Transverse colon (tissue), 4 donors: ENCODE measurements around the gene MAGEB4. TPM values are rescaled to one million over a fixed set of nuclear protein-coding genes. Genes with fewer than 3 reads are reported as not detected.

Experiments used
- DNase-seq: peaks from one replicate; pipeline ENCODE4 v3.0.0-alpha.2; 2019
- H3K27ac ChIP-seq, 4 donors: fragments of 200-600 bp; sonication (generic); 2 replicates each; pipeline ENCODE4 v1.5.1; 2016 to 2018; ENCODE audit warnings: inconsistent platforms in 4 of 4
- H3K27me3 ChIP-seq: fragments of 200-600 bp; sonication (generic); 2 replicates; pipeline ENCODE4 v1.5.1; 2017; ENCODE audit warnings: inconsistent platforms
- H3K36me3 ChIP-seq, 4 donors: fragments of 200-600 bp; sonication (generic); 2 replicates each; pipeline ENCODE4 v1.5.1; 2017 to 2019; ENCODE audit warnings: inconsistent platforms in 4 of 4
- H3K4me1 ChIP-seq, 4 donors: fragments of 200-600 bp; sonication (generic); 2 replicates each; pipeline ENCODE4 v1.5.1; 2017 to 2020; ENCODE audit warnings: inconsistent platforms in 4 of 4
- H3K4me3 ChIP-seq, 4 donors: fragments of 200-600 bp; sonication (generic); 1 replicate in 1 of 4; 2 replicates in 3 of 4; pipeline versions ENCODE4 v1.5.1 to v1.6.1; 2017 to 2019; ENCODE audit warnings: inconsistent platforms in 4 of 4
- H3K9me3 ChIP-seq, 2 donors: fragments of 200-600 bp; sonication (generic); 2 replicates each; pipeline ENCODE4 v1.5.1; 2017 to 2019; ENCODE audit warnings: inconsistent platforms in 2 of 2
- EP300 ChIP-seq: sonication (generic); formaldehyde crosslinking; IDR thresholded peaks from one replicate; pipeline ENCODE4 v1.6.1; 2017; ENCODE audit warnings: antibody characterized with exemption, low read depth
- POLR2A ChIP-seq: fragments of 450-650 bp; IDR thresholded peaks from one replicate; pipeline ENCODE4 v1.6.1; 2016; ENCODE audit warnings: antibody characterized with exemption, mild to moderate bottlenecking, moderate library complexity
- POLR2AphosphoS5 ChIP-seq, 3 donors: sonication (generic); formaldehyde crosslinking; IDR thresholded peaks; one replicate each; pipeline ENCODE4 v1.6.1; 2016; ENCODE audit warnings: antibody characterized with exemption in 3 of 3
- WGBS, 2 donors: methylation state at CpG; one replicate each; pipeline ENCODE4 v1.1.5; 2018; ENCODE audit warnings: low coverage in 1 of 2; 5-methylcytosine and 5-hydroxymethylcytosine counted together
- in situ Hi-C, 4 donors: fragments of 200-750 bp; cut with MboI; loops; one replicate each; pipeline versions ENCODE4 v1.15.0 to v1.15.1; 2017; ENCODE audit warnings: low sequenced_read_pairs in 3 of 4, low pct_ligation_motif_present in 1 of 4, low pct_unique_long_range_greater_than_20kb in 1 of 4
- intact Hi-C: fragments of 100-400 bp; cut with DNase I; formaldehyde crosslinking; loops from one replicate; pipeline ENCODE4 v1.15.1; 2023; ENCODE audit warnings: low total_unique reads
- total RNA-seq, 4 donors: library from RNA; depleted of rRNA; stranded (reverse); fragments of >200 nt; gene quantifications; one replicate each; pipeline ENCODE4 v1.1.0, GENCODE V29; 2016
- TF ChIP-seq, protein P1 (sequence below), 5 experiments: fragments of 200-600 bp in 3 of 5; fragments of 450-650 bp in 2 of 5; sonication (generic) in 3 of 5; IDR thresholded peaks; 1 replicate in 2 of 5; 2 replicates in 3 of 5; pipeline ENCODE4 v1.5.1; 2016 to 2017; ENCODE audit warnings: antibody characterized with exemption in 5 of 5, inconsistent platforms in 3 of 5, mild to moderate bottlenecking in 2 of 5, moderate library complexity in 1 of 5

Gene MAGEB4
- total RNA-seq, 4 donors from 2014 or later: not detected

DNA sequence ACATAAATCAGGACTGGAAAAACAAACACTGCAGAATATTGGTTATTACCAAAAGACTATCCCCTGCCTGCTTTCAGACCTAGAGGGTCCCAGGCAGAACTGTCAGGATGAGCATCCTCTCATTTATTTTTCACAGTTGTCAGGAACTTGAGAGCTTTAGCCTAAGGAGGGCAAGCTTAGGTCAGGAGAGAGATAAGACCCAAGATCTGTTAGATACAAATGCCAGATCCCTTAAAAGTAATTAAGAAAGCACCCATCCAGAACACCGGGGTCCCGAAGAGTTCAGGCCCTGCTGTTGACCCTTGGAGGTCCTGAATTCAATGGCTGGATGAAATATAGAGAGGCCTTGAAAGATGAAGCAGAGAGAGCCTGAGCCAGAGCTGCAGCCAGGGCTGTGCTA, 17.3 kb upstream of the MAGEB4 start:
- no peak for TF ChIP-seq POLR2AphosphoS5 (IDR thresholded peaks at IDR 0.05)
- TF ChIP-seq POLR2A: no peak
- 55% methylated on average over 2 of the region's 2 CpGs; no CpG with 5 or more reads in 1 of the 2 donors for WGBS, 2 donors
- in situ Hi-C loops: no loop called here
- Histone ChIP-seq H3K4me3 (no peak overlapping the region), H3K4me1 (no peaks in the 10 kb centered on the region), H3K9me3 (no peaks in the 10 kb centered on the region), H3K36me3 (no peaks in the 10 kb centered on the region), H3K27me3 (no peaks in the 10 kb centered on the region), H3K27ac (no peak overlapping the region)
- DNase-seq: no peak
- intact Hi-C loops: no loop called here

DNA sequence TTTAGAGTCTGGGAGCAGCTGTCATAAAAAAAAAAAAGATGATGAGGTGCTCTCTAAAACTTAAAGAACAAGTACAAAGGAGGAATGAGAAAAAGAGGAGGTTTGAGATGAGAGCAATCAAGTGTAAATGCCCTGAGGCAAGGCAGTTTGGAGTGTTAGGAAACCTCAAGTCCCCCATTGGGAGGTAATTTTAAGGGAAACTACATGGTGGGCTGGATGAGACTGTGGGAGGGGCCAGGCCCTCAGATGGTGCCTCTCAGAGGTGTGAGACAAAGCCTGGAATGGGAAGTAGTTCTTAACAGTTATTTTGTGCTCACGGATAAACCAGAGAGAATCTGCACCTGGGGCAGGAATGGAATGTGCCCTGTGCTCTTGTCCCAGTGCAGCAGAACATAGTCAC, 13.3 kb upstream of the MAGEB4 start:
- 71% methylated on average over 1 of the region's 1 CpG; no CpG with 5 or more reads in 1 of the 2 donors for WGBS, 2 donors
- Histone ChIP-seq H3K36me3 (no peaks in the 10 kb centered on the region), H3K27ac (no peak overlapping the region), H3K27me3 (no peaks in the 10 kb centered on the region), H3K9me3 (no peaks in the 10 kb centered on the region), H3K4me3 (no peak overlapping the region), H3K4me1 (no peaks in the 10 kb centered on the region)
- no peak for TF ChIP-seq POLR2AphosphoS5 (IDR thresholded peaks at IDR 0.05)
- TF ChIP-seq POLR2A: no peak
- TF ChIP-seq, protein P1, sequence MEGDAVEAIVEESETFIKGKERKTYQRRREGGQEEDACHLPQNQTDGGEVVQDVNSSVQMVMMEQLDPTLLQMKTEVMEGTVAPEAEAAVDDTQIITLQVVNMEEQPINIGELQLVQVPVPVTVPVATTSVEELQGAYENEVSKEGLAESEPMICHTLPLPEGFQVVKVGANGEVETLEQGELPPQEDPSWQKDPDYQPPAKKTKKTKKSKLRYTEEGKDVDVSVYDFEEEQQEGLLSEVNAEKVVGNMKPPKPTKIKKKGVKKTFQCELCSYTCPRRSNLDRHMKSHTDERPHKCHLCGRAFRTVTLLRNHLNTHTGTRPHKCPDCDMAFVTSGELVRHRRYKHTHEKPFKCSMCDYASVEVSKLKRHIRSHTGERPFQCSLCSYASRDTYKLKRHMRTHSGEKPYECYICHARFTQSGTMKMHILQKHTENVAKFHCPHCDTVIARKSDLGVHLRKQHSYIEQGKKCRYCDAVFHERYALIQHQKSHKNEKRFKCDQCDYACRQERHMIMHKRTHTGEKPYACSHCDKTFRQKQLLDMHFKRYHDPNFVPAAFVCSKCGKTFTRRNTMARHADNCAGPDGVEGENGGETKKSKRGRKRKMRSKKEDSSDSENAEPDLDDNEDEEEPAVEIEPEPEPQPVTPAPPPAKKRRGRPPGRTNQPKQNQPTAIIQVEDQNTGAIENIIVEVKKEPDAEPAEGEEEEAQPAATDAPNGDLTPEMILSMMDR (IDR thresholded peaks at IDR 0.05): no peak
- TF ChIP-seq EP300: no peak
- DNase-seq: no peak
- in situ Hi-C loops: loop anchor here in 1 of 4 donors (25.0 kb wide), 1 partner anchor 109 kb away; no protein-coding TSS in a partner anchor
- intact Hi-C loops: no loop called here

DNA sequence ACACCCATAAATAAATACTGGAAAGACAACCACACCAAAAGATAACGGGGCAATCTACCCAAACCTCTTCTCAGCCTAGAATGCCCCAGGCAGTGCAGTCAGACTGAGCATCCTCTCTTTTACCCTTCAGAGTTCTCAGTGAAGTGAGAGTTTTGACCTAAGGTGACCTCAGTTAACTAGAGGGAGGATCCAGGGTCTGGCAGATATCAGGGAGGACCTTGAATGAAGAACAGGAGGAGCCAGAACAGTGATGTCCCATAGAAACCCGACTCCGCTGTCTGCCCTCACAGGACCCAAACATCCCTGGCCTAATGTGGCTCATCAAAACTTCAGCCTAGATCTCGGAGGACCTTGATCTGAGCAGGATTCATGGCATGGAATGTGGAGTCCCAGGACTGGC, 11.4 kb upstream of the MAGEB4 start, which contains the start of gene MAGEB3:
Gene MAGEB3, plus strand, starts transcription at position 263 of the 400 bp plus-strand sequence. CDS start 5,268 bp downstream, outside the sequence.
- no peak within 1 kb of the TSS for H3K27ac ChIP-seq
- intact Hi-C loops: loop anchor here (5.0 kb wide), 1 partner anchor 588 kb away; no protein-coding TSS in a partner anchor
- in situ Hi-C loops: loop anchor here in 1 of 4 donors (25.0 kb wide), 1 partner anchor 107 kb away; no protein-coding TSS in a partner anchor
- H3K9me3 ChIP-seq: no peaks in the 10 kb centered on the region
- H3K4me1 ChIP-seq: no peaks in the 10 kb centered on the region
- H3K27me3 ChIP-seq: no peaks in the 10 kb centered on the region
- 62 to 68% methylated on average over 3 to 4 of the region's 4 CpGs for WGBS, 2 donors
- no peak for TF ChIP-seq EP300
- H3K4me3 ChIP-seq: no peak within 1 kb of the TSS
- DNase-seq: no peak
- no peaks in the 10 kb centered on the region for H3K36me3 ChIP-seq

DNA sequence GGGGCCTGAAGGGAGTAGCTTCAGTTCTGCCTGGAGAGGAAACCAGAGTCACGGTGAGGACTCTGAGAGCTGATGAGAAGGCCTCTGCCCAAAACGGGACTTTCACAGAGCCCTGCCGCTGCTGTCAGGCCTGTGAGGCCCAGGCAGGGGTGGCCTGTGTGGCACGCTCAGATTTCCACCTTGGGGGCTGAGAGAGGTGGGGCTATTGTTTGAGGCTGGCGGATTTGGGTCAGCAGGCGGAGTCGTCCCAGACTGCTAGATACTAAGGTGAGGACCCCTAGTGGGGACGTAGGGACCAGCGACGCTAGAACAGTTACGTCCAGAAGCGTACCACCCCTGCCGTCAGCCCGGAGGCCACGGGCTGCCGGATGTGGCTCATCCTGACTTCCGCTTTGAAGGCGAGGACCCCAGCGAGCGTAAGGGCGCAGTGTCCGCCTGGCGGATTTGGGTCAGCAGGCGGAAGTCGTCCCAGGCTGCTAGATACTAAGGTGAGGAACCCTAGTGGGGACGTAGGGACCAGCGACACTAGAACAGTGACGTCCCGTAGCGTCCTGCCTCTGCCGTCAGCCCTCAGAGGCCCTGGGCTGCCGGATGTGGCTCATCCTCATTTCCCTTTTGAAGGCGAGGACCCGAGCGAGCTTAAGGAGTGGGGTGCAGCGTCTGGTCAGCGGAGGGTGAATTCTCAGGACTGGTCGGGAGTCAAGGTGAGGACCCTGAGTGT, 5.1 kb downstream of the MAGEB4 start, which contains the start of gene MAGEB1:
Gene MAGEB1, plus strand, starts transcription at position 378 of the 721 bp plus-strand sequence. CDS start 3,348 bp downstream, outside the sequence.
- no peaks in the 10 kb centered on the region for H3K4me1 ChIP-seq
- TF ChIP-seq POLR2A: no peak
- H3K4me3 ChIP-seq: no peak within 1 kb of the TSS
- H3K36me3 ChIP-seq: no peaks in the 10 kb centered on the region
- DNase-seq: no peak
- intact Hi-C loops: no loop called here
- 92% methylated on average over 33 of the region's 38 CpGs; no CpG with 5 or more reads in 1 of the 2 donors for WGBS, 2 donors
- in situ Hi-C loops: loop anchor here in 1 of 4 donors (25.0 kb wide), 1 partner anchor 90 kb away; no protein-coding TSS in a partner anchor
- no peaks in the 10 kb centered on the region for H3K27me3 ChIP-seq
- no peaks in the 10 kb centered on the region for H3K9me3 ChIP-seq
- no peak within 1 kb of the TSS for H3K27ac ChIP-seq

DNA sequence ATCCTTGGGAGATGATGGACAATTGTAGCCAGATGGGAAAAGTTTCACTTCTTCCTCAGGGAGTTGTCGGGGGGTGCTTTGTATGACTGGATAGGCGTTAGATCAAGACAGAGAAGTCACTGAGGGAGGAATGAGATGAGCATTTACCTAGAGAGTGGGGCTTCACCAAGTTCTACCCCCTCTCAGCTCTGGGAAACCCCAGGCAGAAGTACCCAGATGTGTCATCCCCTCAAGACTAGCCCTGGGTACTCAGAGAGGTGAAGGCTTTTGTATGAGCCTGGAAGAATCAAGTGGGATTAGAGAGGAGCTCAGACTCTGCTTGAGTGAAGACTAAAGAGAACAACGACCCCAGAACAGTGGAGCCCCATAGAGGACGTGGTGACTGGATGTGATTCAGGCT, 7.1 kb downstream of the MAGEB4 start:
- Histone ChIP-seq H3K36me3 (no peaks in the 10 kb centered on the region), H3K9me3 (no peaks in the 10 kb centered on the region), H3K4me3 (no peak overlapping the region), H3K27me3 (no peaks in the 10 kb centered on the region), H3K4me1 (no peaks in the 10 kb centered on the region), H3K27ac (no peak overlapping the region)
- TF ChIP-seq, protein P1 (IDR thresholded peaks at IDR 0.05): no peak
- TF ChIP-seq EP300 (no peak), POLR2A (no peak), POLR2AphosphoS5 (IDR thresholded peaks at IDR 0.05) (no peak)
- DNase-seq: no peak
- intact Hi-C loops: no loop called here
- WGBS, 2 donors: 61% methylated on average over 4 of the region's 4 CpGs; no CpG with 5 or more reads in 1 of the 2 donors
- in situ Hi-C loops: loop anchor here in 1 of 4 donors (25.0 kb wide), 1 partner anchor 88 kb away; no protein-coding TSS in a partner anchor
